ENCODE results near the gene CDK6.

DNA sequence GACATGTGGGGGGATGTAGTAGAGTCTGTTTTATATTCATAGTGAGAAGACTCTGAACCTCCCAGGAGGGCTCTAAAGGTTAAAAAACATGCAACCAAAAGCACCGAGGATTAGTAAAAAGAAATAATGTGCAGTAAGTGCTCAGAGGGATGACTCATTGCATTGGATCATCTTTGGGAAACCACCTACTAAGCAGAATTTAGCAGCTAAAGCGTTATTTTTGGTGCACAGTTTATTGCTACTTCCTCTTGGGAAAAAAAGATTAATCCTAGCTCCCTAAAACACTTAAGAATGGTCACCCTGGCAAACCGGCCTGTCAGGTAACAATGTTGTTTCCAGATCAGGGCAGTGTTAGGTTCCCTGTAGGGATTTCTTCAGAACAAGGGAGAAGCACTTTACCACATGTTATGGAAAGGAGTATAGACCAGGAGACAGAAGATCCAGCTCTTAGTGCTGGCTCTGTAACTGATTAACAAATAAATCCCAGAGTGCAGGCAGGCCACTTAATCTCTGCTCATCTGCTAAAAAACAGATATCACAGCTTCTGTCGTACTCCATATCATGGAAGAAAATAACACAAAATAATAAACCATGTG, 201.4 kb downstream of the CDK6 start:
- TF ChIP-seq EZH2 (IDR thresholded peaks at IDR 0.05; ENCODE audit: borderline replicate concordance, low read length), result no peak
- TF ChIP-seq, protein P1, sequence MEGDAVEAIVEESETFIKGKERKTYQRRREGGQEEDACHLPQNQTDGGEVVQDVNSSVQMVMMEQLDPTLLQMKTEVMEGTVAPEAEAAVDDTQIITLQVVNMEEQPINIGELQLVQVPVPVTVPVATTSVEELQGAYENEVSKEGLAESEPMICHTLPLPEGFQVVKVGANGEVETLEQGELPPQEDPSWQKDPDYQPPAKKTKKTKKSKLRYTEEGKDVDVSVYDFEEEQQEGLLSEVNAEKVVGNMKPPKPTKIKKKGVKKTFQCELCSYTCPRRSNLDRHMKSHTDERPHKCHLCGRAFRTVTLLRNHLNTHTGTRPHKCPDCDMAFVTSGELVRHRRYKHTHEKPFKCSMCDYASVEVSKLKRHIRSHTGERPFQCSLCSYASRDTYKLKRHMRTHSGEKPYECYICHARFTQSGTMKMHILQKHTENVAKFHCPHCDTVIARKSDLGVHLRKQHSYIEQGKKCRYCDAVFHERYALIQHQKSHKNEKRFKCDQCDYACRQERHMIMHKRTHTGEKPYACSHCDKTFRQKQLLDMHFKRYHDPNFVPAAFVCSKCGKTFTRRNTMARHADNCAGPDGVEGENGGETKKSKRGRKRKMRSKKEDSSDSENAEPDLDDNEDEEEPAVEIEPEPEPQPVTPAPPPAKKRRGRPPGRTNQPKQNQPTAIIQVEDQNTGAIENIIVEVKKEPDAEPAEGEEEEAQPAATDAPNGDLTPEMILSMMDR (conservative IDR thresholded peaks at IDR 0.05 in 1 of 2, IDR thresholded peaks at IDR 0.05 in 1 of 2; ENCODE audit: extremely low read depth in 1 of 2, insufficient read depth in 1 of 2, low read depth in 1 of 2, low read length in 2 of 2), result no peak

All from mammary epithelial cell (primary cell).